ENCODE results near the gene ACTG1. TPM values are rescaled to one million over a fixed set of nuclear protein-coding genes. Genes with fewer than 3 reads are reported as not detected.

The ACTG1 gene
- total RNA-seq, 2 experiments from 2014 or later = 4,119 to 5,987 TPM

GRCh38 chr17:81474958-81475357 is 37.6 kb downstream of the ACTG1 start:
- Mint-ChIP-seq H3K4me1 (no peaks in the 10 kb centered on the region), H3K27ac (no peak overlapping the region), H3K36me3 (ENCODE audit: low read depth) (no peaks in the 10 kb centered on the region), H3K4me3 (no peak overlapping the region), H3K27me3 (peaks cover 5% of the 10 kb centered on the region), H3K9me3 (ENCODE audit: low read depth) (no peaks in the 10 kb centered on the region)
- intact Hi-C loops (cut with DNase I, micrococcal nuclease) = no loop called here
- ATAC-seq (no peak), DNase-seq (no peak)
- POLR2A ChIA-PET = no interaction called here
- CTCF ChIA-PET = interaction anchor here (1.3 kb wide), 1 partner anchor 10 kb away, joined by 4 read pairs; no protein-coding TSS in a partner anchor

- CTCF ChIA-PET = interaction anchor here (0.9 kb wide), 1 partner anchor 10 kb away, joined by 4 read pairs; no protein-coding TSS in a partner anchor
- H3K4me1 Mint-ChIP-seq = no peaks in the 10 kb centered on the region
These were observed 39.6 kb downstream of the ACTG1 start for GRCh38 chr17:81473019-81473418.

GRCh38 chr17:81471818-81472456 is 40.7 kb downstream of the ACTG1 start:
- Mint-ChIP-seq H3K27ac (no peak overlapping the region), H3K36me3 (ENCODE audit: low read depth) (no peaks in the 10 kb centered on the region), H3K9me3 (ENCODE audit: low read depth) (no peaks in the 10 kb centered on the region), H3K4me1 (no peaks in the 10 kb centered on the region), H3K27me3 (no peaks in the 10 kb centered on the region), H3K4me3 (no peak overlapping the region)
- intact Hi-C loops (cut with DNase I, micrococcal nuclease) = no loop called here
- ATAC-seq (peak; percentile 86), DNase-seq (peak; percentile 61)
- ChIA-PET CTCF (interaction anchor here (0.7 to 1.0 kb wide), 2 partner anchors 13 to 210 kb away, joined by 3 read pairs; no protein-coding TSS in a partner anchor), POLR2A (no interaction called here)

More at GRCh38 chr17:81473019-81473418, 39.6 kb downstream of the ACTG1 start:
- ATAC-seq (no peak), DNase-seq (no peak)
- H3K27me3 Mint-ChIP-seq = no peaks in the 10 kb centered on the region
- intact Hi-C loops (cut with DNase I, micrococcal nuclease) = no loop called here
- H3K27ac Mint-ChIP-seq = no peak overlapping the region
- no peak overlapping the region for H3K4me3 Mint-ChIP-seq
- no peaks in the 10 kb centered on the region for H3K9me3 Mint-ChIP-seq (ENCODE audit: low read depth)
- POLR2A ChIA-PET = interaction anchor here (0.6 kb wide), 1 partner anchor 139 kb away, joined by 3 read pairs; no protein-coding TSS in a partner anchor
- H3K36me3 Mint-ChIP-seq (ENCODE audit: low read depth) = no peaks in the 10 kb centered on the region

- H3K27me3 Mint-ChIP-seq = no peaks in the 10 kb centered on the region
- CTCF ChIA-PET = interaction anchor here (0.7 to 1.0 kb wide), 2 partner anchors 13 to 210 kb away, joined by 3 read pairs; no protein-coding TSS in a partner anchor
- H3K36me3 Mint-ChIP-seq (ENCODE audit: low read depth) = no peaks in the 10 kb centered on the region
- H3K27ac Mint-ChIP-seq = no peak overlapping the region
- H3K4me3 Mint-ChIP-seq = no peak overlapping the region
- ATAC-seq = no peak
- no peaks in the 10 kb centered on the region for H3K9me3 Mint-ChIP-seq (ENCODE audit: low read depth)
- intact Hi-C loops (cut with DNase I, micrococcal nuclease) = no loop called here
- POLR2A ChIA-PET = no interaction called here
- H3K4me1 Mint-ChIP-seq = no peaks in the 10 kb centered on the region
- DNase-seq = no peak
These were observed 41.4 kb downstream of the ACTG1 start for GRCh38 chr17:81470944-81471817.

- POLR2A ChIA-PET = no interaction called here
- Mint-ChIP-seq H3K4me1 (no peaks in the 10 kb centered on the region), H3K9me3 (ENCODE audit: low read depth) (no peaks in the 10 kb centered on the region), H3K4me3 (no peak overlapping the region), H3K27me3 (no peaks in the 10 kb centered on the region), H3K27ac (no peak overlapping the region), H3K36me3 (ENCODE audit: low read depth) (no peaks in the 10 kb centered on the region)
- DNase-seq (no peak), ATAC-seq (no peak)
- intact Hi-C loops (cut with DNase I, micrococcal nuclease) = no loop called here
- CTCF ChIA-PET = no interaction called here
These were observed 42.2 kb downstream of the ACTG1 start for GRCh38 chr17:81470270-81470943.

GRCh38 chr17:81469266-81469665 is 43.3 kb downstream of the ACTG1 start:
- Mint-ChIP-seq H3K27me3 (no peaks in the 10 kb centered on the region), H3K9me3 (ENCODE audit: low read depth) (no peaks in the 10 kb centered on the region), H3K4me3 (no peak overlapping the region), H3K27ac (no peak overlapping the region), H3K36me3 (ENCODE audit: low read depth) (no peaks in the 10 kb centered on the region), H3K4me1 (no peaks in the 10 kb centered on the region)
- DNase-seq (no peak), ATAC-seq (no peak)
- intact Hi-C loops (cut with DNase I, micrococcal nuclease) = no loop called here
- ChIA-PET POLR2A (no interaction called here), CTCF (no interaction called here)

- intact Hi-C loops (cut with DNase I, micrococcal nuclease) = no loop called here
- no peaks in the 10 kb centered on the region for H3K4me1 Mint-ChIP-seq
These were observed 43.9 kb downstream of the ACTG1 start for GRCh38 chr17:81468770-81469121.

GRCh38 chr17:81468111-81468769 is 44.4 kb downstream of the ACTG1 start:
- ChIA-PET CTCF (no interaction called here), POLR2A (interaction anchor here (0.5 kb wide), 1 partner anchor 387 kb away, joined by 6 read pairs; no protein-coding TSS in a partner anchor)
- Mint-ChIP-seq H3K36me3 (ENCODE audit: low read depth) (no peaks in the 10 kb centered on the region), H3K9me3 (ENCODE audit: low read depth) (no peaks in the 10 kb centered on the region), H3K4me1 (no peaks in the 10 kb centered on the region), H3K4me3 (no peak overlapping the region), H3K27ac (no peak overlapping the region), H3K27me3 (no peaks in the 10 kb centered on the region)
- ATAC-seq (no peak), DNase-seq (no peak)
- intact Hi-C loops (cut with DNase I, micrococcal nuclease) = no loop called here

More at GRCh38 chr17:81468770-81469121, 43.9 kb downstream of the ACTG1 start:
- ChIA-PET CTCF (no interaction called here), POLR2A (interaction anchor here (0.5 kb wide), 1 partner anchor 387 kb away, joined by 6 read pairs; no protein-coding TSS in a partner anchor)
- no peaks in the 10 kb centered on the region for H3K27me3 Mint-ChIP-seq
- no peaks in the 10 kb centered on the region for H3K36me3 Mint-ChIP-seq (ENCODE audit: low read depth)
- DNase-seq = no peak
- no peak overlapping the region for H3K27ac Mint-ChIP-seq
- H3K9me3 Mint-ChIP-seq (ENCODE audit: low read depth) = no peaks in the 10 kb centered on the region
- no peak overlapping the region for H3K4me3 Mint-ChIP-seq
- no peak for ATAC-seq

GRCh38 chr17:81466564-81467472 is 45.8 kb downstream of the ACTG1 start:
- no peak for ATAC-seq
- no peaks in the 10 kb centered on the region for H3K27me3 Mint-ChIP-seq
- intact Hi-C loops (cut with DNase I, micrococcal nuclease) = no loop called here
- H3K36me3 Mint-ChIP-seq (ENCODE audit: low read depth) = no peaks in the 10 kb centered on the region
- no peak overlapping the region for H3K4me3 Mint-ChIP-seq
- no peaks in the 10 kb centered on the region for H3K9me3 Mint-ChIP-seq (ENCODE audit: low read depth)
- ChIA-PET POLR2A (no interaction called here), CTCF (no interaction called here)
- H3K4me1 Mint-ChIP-seq = no peaks in the 10 kb centered on the region
- no peak for DNase-seq
- no peak overlapping the region for H3K27ac Mint-ChIP-seq

GRCh38 chr17:81465910-81466309 is 46.7 kb downstream of the ACTG1 start:
- H3K27me3 Mint-ChIP-seq = no peaks in the 10 kb centered on the region
- CTCF ChIA-PET = no interaction called here
- no peaks in the 10 kb centered on the region for H3K4me1 Mint-ChIP-seq
- no peaks in the 10 kb centered on the region for H3K36me3 Mint-ChIP-seq (ENCODE audit: low read depth)
- POLR2A ChIA-PET = no interaction called here
- intact Hi-C loops (cut with DNase I, micrococcal nuclease) = no loop called here
- no peak overlapping the region for H3K27ac Mint-ChIP-seq
- ATAC-seq (no peak), DNase-seq (no peak)
- no peaks in the 10 kb centered on the region for H3K9me3 Mint-ChIP-seq (ENCODE audit: low read depth)
- no peak overlapping the region for H3K4me3 Mint-ChIP-seq

All from activated CD4-positive, alpha-beta T cell treated with anti-CD3 and anti-CD28 coated beads for 36 hours (primary cell).